Peyer's patch (tissue), 4 donors: ENCODE results near the gene ZNF236. TPM values are rescaled to one million over a fixed set of nuclear protein-coding genes. Genes with fewer than 3 reads are reported as not detected.

Experiments used
- DNase-seq, 3 donors: peaks; one replicate each; pipeline ENCODE4 v3.0.0-alpha.2; 2017 to 2019
- H3K27ac ChIP-seq, 4 donors: fragments of 200-600 bp; sonication (generic); one replicate each; pipeline ENCODE4 v1.5.1; 2016 to 2019
- H3K27me3 ChIP-seq, 2 donors: fragments of 200-600 bp; sonication (generic); one replicate each; pipeline ENCODE4 v1.5.1; 2019
- H3K36me3 ChIP-seq, 3 donors: fragments of 200-600 bp; sonication (generic); one replicate each; pipeline ENCODE4 v1.5.1; 2016 to 2019
- H3K4me1 ChIP-seq, 4 donors: fragments of 200-600 bp; sonication (generic); one replicate each; pipeline ENCODE4 v1.5.1; 2016 to 2019
- H3K4me3 ChIP-seq, 4 donors: fragments of 200-600 bp; sonication (generic); 1 replicate in 3 of 4; 2 replicates in 1 of 4; pipeline ENCODE4 v1.5.1; 2016 to 2019; ENCODE audit warnings: mild to moderate bottlenecking in 1 of 4
- H3K9me3 ChIP-seq, 4 donors: fragments of 200-600 bp; sonication (generic); one replicate each; pipeline ENCODE4 v1.5.1; 2016 to 2019; ENCODE audit warnings: mild to moderate bottlenecking in 1 of 4
- POLR2A ChIP-seq, 2 donors: fragments of 450-650 bp; IDR thresholded peaks; one replicate each; pipeline ENCODE4 v1.5.1; 2017; ENCODE audit warnings: antibody characterized with exemption in 2 of 2, mild to moderate bottlenecking in 2 of 2, moderate library complexity in 2 of 2
- total RNA-seq, 4 donors: library from RNA; depleted of rRNA; stranded (reverse); fragments of >200 nt; gene quantifications; one replicate each; pipeline ENCODE4 v1.1.0, GENCODE V29; 2016
- TF ChIP-seq, protein P1 (sequence below), 6 experiments: fragments of 450-650 bp in 4 of 6; fragments of 200-600 bp in 2 of 6; sonication (generic) in 1 of 6; IDR thresholded peaks; one replicate each; pipeline ENCODE4 v1.5.1; 2017 to 2019; ENCODE audit warnings: antibody characterized with exemption in 6 of 6, mild to moderate bottlenecking in 3 of 6, moderate library complexity in 1 of 6

ZNF236 gene
- total RNA-seq, 4 donors from 2014 or later = 13.8 to 57.8 (median 27.7) TPM

DNA sequence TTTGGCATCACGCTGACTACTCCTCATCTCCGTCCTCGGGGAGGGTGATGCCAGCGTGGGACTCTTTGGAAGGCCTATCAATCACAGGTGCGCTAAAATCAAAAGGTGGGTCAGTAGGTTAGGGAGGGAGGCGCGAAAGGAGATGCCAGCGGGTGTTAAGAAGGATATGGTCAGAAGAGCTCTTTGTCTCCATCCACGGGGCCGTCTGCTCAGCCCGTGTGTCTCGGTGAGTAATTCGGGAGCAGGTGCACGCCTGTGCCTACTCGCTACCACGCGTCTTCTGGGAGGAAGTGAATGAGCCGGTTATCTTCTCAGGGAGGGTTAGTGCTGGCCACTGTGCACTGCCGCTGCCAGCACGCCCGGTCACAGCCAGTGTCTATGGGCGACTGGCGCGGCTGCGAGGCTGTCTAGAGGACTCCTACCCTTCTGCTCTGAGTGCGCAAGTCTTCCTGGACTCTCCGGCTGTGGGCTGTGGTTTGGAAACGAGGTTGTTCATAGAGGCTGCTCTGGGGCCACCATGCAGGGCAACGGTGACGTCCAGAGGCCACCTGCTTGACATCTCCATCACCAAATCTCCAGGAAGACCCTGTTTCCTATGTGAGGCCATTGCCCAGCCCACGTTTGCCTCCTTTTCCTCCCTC lies 156.9 kb downstream of the ZNF236 start:
- H3K27ac ChIP-seq = peak overlapping the region in 1 of 4 donors; percentile 7
- TF ChIP-seq, protein P1, sequence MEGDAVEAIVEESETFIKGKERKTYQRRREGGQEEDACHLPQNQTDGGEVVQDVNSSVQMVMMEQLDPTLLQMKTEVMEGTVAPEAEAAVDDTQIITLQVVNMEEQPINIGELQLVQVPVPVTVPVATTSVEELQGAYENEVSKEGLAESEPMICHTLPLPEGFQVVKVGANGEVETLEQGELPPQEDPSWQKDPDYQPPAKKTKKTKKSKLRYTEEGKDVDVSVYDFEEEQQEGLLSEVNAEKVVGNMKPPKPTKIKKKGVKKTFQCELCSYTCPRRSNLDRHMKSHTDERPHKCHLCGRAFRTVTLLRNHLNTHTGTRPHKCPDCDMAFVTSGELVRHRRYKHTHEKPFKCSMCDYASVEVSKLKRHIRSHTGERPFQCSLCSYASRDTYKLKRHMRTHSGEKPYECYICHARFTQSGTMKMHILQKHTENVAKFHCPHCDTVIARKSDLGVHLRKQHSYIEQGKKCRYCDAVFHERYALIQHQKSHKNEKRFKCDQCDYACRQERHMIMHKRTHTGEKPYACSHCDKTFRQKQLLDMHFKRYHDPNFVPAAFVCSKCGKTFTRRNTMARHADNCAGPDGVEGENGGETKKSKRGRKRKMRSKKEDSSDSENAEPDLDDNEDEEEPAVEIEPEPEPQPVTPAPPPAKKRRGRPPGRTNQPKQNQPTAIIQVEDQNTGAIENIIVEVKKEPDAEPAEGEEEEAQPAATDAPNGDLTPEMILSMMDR (IDR thresholded peaks at IDR 0.05) = no peak
- TF ChIP-seq POLR2A (IDR thresholded peaks at IDR 0.05) = no peak
- DNase-seq = peak in 1 of 3 donors; percentile 14

DNA sequence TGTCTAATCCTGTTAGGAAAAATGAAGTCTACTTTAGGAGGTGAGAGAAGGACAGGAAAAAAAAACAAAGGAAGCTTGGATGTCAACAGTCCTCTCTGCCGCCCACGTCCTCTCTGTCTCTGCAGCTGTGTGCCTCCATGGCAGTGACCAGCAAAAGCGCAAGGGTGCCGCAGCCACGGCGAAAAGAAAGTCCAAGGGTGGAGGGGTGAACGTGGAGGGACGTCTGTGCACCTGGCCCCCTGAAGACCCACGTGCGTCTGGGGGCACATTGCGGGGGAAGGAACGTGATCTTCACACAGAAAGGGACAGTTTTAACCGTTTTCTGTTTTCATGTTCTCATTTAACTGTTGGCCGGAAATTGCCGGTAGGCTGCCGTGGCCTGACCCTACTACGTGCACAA lies 157.5 kb downstream of the ZNF236 start:
- peak in 1 of 3 donors; percentile 15 for DNase-seq
- TF ChIP-seq, protein P1 (IDR thresholded peaks at IDR 0.05) = no peak
- no peak for TF ChIP-seq POLR2A (IDR thresholded peaks at IDR 0.05)
- peaks cover 0 to 12% (median 4%) of the 10 kb centered on the region in 4 donors for H3K4me1 ChIP-seq
- H3K4me3 ChIP-seq = no peak overlapping the region
- no peaks in the 10 kb centered on the region for H3K9me3 ChIP-seq
- H3K27me3 ChIP-seq = no peaks in the 10 kb centered on the region
- H3K36me3 ChIP-seq = no peaks in the 10 kb centered on the region
- H3K27ac ChIP-seq = peak overlapping the region in 1 of 4 donors; percentile 69

More for the DNA sequence above, 156.9 kb downstream of the ZNF236 start:
- Histone ChIP-seq H3K9me3 (no peaks in the 10 kb centered on the region), H3K4me3 (no peak overlapping the region), H3K27me3 (no peaks in the 10 kb centered on the region), H3K36me3 (no peaks in the 10 kb centered on the region), H3K4me1 (peaks cover 0 to 12% (median 4%) of the 10 kb centered on the region in 4 donors)

DNA sequence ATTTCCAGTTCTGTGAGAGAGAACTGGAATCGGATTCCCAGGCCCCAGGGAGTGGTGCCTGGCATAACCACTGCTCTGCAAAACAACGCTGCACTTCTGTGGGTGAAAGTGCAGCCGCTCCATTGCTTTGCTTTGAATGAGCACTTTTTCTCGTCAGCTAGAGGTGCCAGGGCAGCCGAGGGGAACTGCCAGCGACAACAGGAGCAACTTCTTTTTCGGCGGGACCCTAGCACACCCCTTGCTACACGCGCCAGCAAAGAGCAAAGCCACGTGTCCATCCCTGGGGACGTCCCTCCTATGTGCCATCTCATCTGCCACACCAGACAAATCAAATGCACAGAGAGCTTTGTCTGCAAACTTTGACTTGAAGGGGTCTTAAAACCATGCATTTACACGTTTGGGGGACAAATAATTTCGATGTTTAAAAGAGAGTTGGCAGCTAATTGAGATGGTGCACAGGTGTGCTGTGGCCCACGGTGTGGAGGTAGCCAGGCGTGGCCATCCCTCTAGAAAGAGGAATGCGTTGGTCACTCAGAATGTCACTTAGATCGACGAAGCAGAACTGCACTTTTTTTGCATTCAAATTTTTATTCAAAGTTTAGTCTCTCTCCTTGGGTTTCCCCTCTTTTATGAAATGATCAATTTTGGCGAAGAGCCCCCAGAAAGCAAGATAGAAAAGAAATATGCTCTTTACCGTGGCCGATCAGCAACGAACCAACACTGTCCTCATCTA lies 158.5 kb downstream of the ZNF236 start:
- Histone ChIP-seq H3K36me3 (no peaks in the 10 kb centered on the region), H3K9me3 (no peaks in the 10 kb centered on the region), H3K4me3 (no peak overlapping the region), H3K27ac (peak overlapping the region in 2 of 4 donors; percentile 41 to 69), H3K4me1 (peaks cover 0 to 12% (median 4%) of the 10 kb centered on the region in 4 donors), H3K27me3 (no peaks in the 10 kb centered on the region)
- TF ChIP-seq, protein P1 (IDR thresholded peaks at IDR 0.05) = no peak
- TF ChIP-seq POLR2A (IDR thresholded peaks at IDR 0.05) = no peak
- peak in 1 of 3 donors; percentile 60 for DNase-seq

DNA sequence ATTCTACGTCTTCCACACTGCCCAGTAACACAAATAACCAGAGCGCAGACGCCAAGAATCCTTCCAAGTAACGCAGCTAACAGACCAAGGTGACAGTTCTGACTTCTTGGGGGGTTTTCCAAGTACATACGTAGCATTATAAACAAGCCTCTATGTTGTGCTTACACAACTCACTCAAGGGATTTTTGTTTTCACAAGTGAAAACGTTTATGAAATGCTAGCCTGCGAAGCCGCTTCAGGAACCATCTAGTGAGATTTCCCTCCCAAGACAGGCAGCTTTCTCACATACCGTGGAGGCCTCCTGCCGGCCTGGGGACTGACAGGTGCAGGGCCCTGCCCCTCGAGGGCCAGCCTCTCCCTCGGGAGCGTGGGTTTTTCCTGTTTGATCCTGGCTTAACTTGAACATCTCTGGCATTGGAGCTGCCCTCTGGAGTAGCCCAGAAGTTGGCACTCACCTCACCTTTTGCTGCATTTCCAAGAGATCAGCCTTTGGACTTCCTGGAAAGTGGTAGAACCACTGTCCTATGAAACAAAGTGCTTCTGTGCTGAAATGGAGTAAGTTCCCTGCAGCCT lies 159.1 kb downstream of the ZNF236 start:
- TF ChIP-seq, protein P1 (IDR thresholded peaks at IDR 0.05) = no peak
- H3K4me1 ChIP-seq = peaks cover 0 to 12% (median 4%) of the 10 kb centered on the region in 4 donors
- no peaks in the 10 kb centered on the region for H3K27me3 ChIP-seq
- no peaks in the 10 kb centered on the region for H3K9me3 ChIP-seq
- peak overlapping the region; percentile 20 to 69 (median 50) for H3K27ac ChIP-seq
- peak in 1 of 3 donors; percentile 49 for DNase-seq
- no peaks in the 10 kb centered on the region for H3K36me3 ChIP-seq
- no peak overlapping the region for H3K4me3 ChIP-seq

DNA sequence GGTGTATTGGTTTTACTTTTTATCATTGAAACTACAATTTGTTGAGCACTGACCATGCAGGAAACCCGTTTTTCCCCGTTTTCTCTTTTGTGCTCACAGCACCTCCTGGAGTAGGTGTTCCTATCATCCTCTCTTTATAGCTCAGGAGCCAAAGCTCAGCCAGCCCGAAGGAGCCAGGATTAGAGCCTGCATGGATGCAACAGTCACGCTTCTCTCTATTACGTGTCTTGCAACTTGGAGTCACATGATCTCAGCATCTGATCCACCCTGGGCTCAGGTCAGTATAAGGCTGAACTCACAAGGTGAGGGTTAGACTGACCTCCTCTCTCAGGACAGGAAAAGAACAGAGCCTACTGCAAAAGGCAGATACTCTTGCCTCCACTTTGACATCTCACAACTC lies 159.7 kb downstream of the ZNF236 start:
- TF ChIP-seq POLR2A (IDR thresholded peaks at IDR 0.05) = no peak
- TF ChIP-seq, protein P1 (IDR thresholded peaks at IDR 0.05) = peak in 1 of 6 experiments; percentile 1
- H3K4me3 ChIP-seq = no peak overlapping the region
- H3K27ac ChIP-seq = peak overlapping the region in 3 of 4 donors; percentile 20 to 69 (median 60)
- H3K4me1 ChIP-seq = peaks cover 0 to 12% (median 4%) of the 10 kb centered on the region in 4 donors
- no peaks in the 10 kb centered on the region for H3K27me3 ChIP-seq
- DNase-seq = peak in 1 of 3 donors; percentile 12
- H3K36me3 ChIP-seq = no peaks in the 10 kb centered on the region
- H3K9me3 ChIP-seq = no peaks in the 10 kb centered on the region
